GM18519 (cell line): ENCODE data around the gene SOWAHA.

Source experiments
- ATAC-seq: cut with Tn5 transposase; IDR thresholded peaks from one replicate; pipeline ENCODE4 v1.9.1; 2021; ENCODE audit warnings: mild to moderate bottlenecking, moderate library complexity; ENCODE audit not compliant: unreplicated experiment, low FRiP score

The SOWAHA gene

GRCh38 chr5:132825033-132825833 is 12.1 kb downstream of the SOWAHA start:
- ATAC-seq = no peak

- no peak for ATAC-seq
These were observed 12.8 kb downstream of the SOWAHA start for GRCh38 chr5:132825834-132826391.

- no peak for ATAC-seq
These were observed 13.5 kb downstream of the SOWAHA start for GRCh38 chr5:132826424-132827082.

- ATAC-seq = no peak
These were observed 15.0 kb downstream of the SOWAHA start for GRCh38 chr5:132827943-132828673.

- ATAC-seq = no peak
These were observed 15.9 kb downstream of the SOWAHA start for GRCh38 chr5:132828846-132829494.

GRCh38 chr5:132829742-132830435 is 16.8 kb downstream of the SOWAHA start:
- ATAC-seq = peak; percentile 61

GRCh38 chr5:132830436-132831094 is 17.5 kb downstream of the SOWAHA start, which contains the start of gene SHROOM1:
TSS of gene SHROOM1 (minus strand) at chr5:132830647. CDS start at chr5:132826140, 4,507 bp downstream.
- peak; percentile 37 for ATAC-seq

GRCh38 chr5:132831095-132831860 is 18.2 kb downstream of the SOWAHA start:
- no peak for ATAC-seq

- no peak for ATAC-seq
These were observed 19.5 kb downstream of the SOWAHA start for GRCh38 chr5:132832612-132833011.

- no peak for ATAC-seq
These were observed 21.0 kb downstream of the SOWAHA start for GRCh38 chr5:132834057-132834456.

- ATAC-seq = no peak
These were observed 23.8 kb downstream of the SOWAHA start for GRCh38 chr5:132836852-132837251.

- ATAC-seq = no peak
These were observed 24.8 kb downstream of the SOWAHA start for GRCh38 chr5:132837868-132838267.

- ATAC-seq = no peak
These were observed 25.6 kb downstream of the SOWAHA start for GRCh38 chr5:132838516-132839282.

GRCh38 chr5:132839426-132840301 is 26.6 kb downstream of the SOWAHA start:
- no peak for ATAC-seq

- ATAC-seq = no peak
These were observed 27.2 kb downstream of the SOWAHA start for GRCh38 chr5:132840313-132840712.

- no peak for ATAC-seq
These were observed 27.8 kb downstream of the SOWAHA start for GRCh38 chr5:132840896-132841295.

GRCh38 chr5:132841305-132841704 is 28.2 kb downstream of the SOWAHA start:
- no peak for ATAC-seq
